GM18861 (cell line): Measurements from ENCODE around the gene RESP18.

Source experiments
- ATAC-seq: cut with Tn5 transposase; IDR thresholded peaks from one replicate; pipeline ENCODE4 v1.9.1; 2021; ENCODE audit not compliant: unreplicated experiment

The RESP18 gene

GRCh38 chr2:219278655-219279150 is 53.8 kb downstream of the RESP18 start:
- peak; percentile 1 for ATAC-seq

GRCh38 chr2:219277703-219278654 is 54.6 kb downstream of the RESP18 start:
- peak; percentile 23 for ATAC-seq
